WTC11 (cell line): ENCODE measurements around the gene RLN3. TPM values are rescaled to one million over a fixed set of nuclear protein-coding genes. Genes with fewer than 3 reads are reported as not detected.

Experiments used
- ATAC-seq: fragments of 200-7000 bp; cut with Tn5 transposase; 2 replicates; pipeline ENCODE4 v1.10.0; 2021; ENCODE audit warnings: mild to moderate bottlenecking, moderate library complexity
- CTCF ChIA-PET: fragments of 300-600 bp; sonication (Branson Sonifier 250); formaldehyde crosslinking; loops from one replicate; lab custom pipeline; 2021; ENCODE audit warnings: antibody characterized with exemption; lab: Charles Lee
- POLR2A ChIA-PET: fragments of 350-600 bp; sonication (Branson Sonifier 250); formaldehyde crosslinking; loops from one replicate; lab custom pipeline; 2021; ENCODE audit warnings: antibody characterized with exemption; lab: Charles Lee
- DNase-seq: peaks from one replicate; pipeline ENCODE4 v3.0.0; 2021; ENCODE audit warnings: low spot score
- H3K27ac Mint-ChIP-seq: 2 replicates; pipeline ENCODE4 v1.8.0; 2021; ENCODE audit warnings: mixed read lengths
- H3K27me3 Mint-ChIP-seq: 2 replicates; pipeline ENCODE4 v1.8.0; 2021; ENCODE audit warnings: low read depth, mild to moderate bottlenecking, moderate library complexity, mixed read lengths
- H3K36me3 Mint-ChIP-seq: 2 replicates; pipeline ENCODE4 v1.8.0; 2021; ENCODE audit warnings: mixed read lengths
- H3K4me1 Mint-ChIP-seq: 2 replicates; pipeline ENCODE4 v1.8.0; 2022; ENCODE audit warnings: mixed read lengths
- H3K4me3 Mint-ChIP-seq: 2 replicates; pipeline ENCODE4 v1.8.0; 2021; ENCODE audit warnings: mild to moderate bottlenecking, moderate library complexity, mixed read lengths
- H3K9me3 Mint-ChIP-seq: 2 replicates; pipeline ENCODE4 v1.8.0; 2021; ENCODE audit warnings: mixed read lengths
- ESRRA ChIP-seq: sonication (generic); formaldehyde crosslinking; IDR thresholded peaks from 2 replicates; pipeline ENCODE4 v1.8.1; 2022; ENCODE audit warnings: mild to moderate bottlenecking, missing genetic modification reagents, borderline replicate concordance
- FOXP1 ChIP-seq: sonication (generic); formaldehyde crosslinking; IDR thresholded peaks from 2 replicates; pipeline ENCODE4 v1.8.0; 2022; ENCODE audit warnings: missing genetic modification reagents, mild to moderate bottlenecking, moderate library complexity, borderline replicate concordance
- GABPB1 ChIP-seq: sonication (generic); formaldehyde crosslinking; IDR thresholded peaks from 2 replicates; pipeline ENCODE4 v1.8.1; 2023; ENCODE audit warnings: mild to moderate bottlenecking, missing genetic modification reagents
- GRHL2 ChIP-seq: fragments of 250-450 bp; sonication (Bioruptor Pico); IDR thresholded peaks from 2 replicates; pipeline ENCODE4 v1.8.0; 2022; ENCODE audit warnings: mild to moderate bottlenecking, moderate library complexity; ENCODE audit not compliant: insufficient replicate concordance, severe bottlenecking
- GTF2I ChIP-seq: fragments of 250-450 bp; sonication (Bioruptor Pico); conservative IDR thresholded peaks from 2 replicates; pipeline ENCODE4 v1.4.0; 2021; ENCODE audit warnings: mild to moderate bottlenecking
- IRF2 ChIP-seq: sonication (generic); formaldehyde crosslinking; IDR thresholded peaks from 2 replicates; pipeline ENCODE4 v1.8.0; 2022; ENCODE audit warnings: low read depth, missing genetic modification reagents, borderline replicate concordance
- NFATC4 ChIP-seq: fragments of 250-450 bp; sonication (Bioruptor Pico); IDR thresholded peaks from 2 replicates; pipeline ENCODE4 v1.9.0; 2021; ENCODE audit warnings: mild to moderate bottlenecking
- NFE2L1 ChIP-seq: sonication (generic); formaldehyde crosslinking; IDR thresholded peaks from 2 replicates; pipeline ENCODE4 v1.8.1; 2023; ENCODE audit warnings: missing genetic modification reagents
- OVOL2 ChIP-seq: fragments of 250-450 bp; sonication (Bioruptor Pico); IDR thresholded peaks from 2 replicates; pipeline ENCODE4 v1.9.0; 2021; ENCODE audit warnings: mild to moderate bottlenecking, borderline replicate concordance
- SP1 ChIP-seq: sonication (generic); formaldehyde crosslinking; conservative IDR thresholded peaks from 2 replicates; pipeline ENCODE4 v1.8.1; 2022; ENCODE audit warnings: missing genetic modification reagents
- ZNF416 ChIP-seq: fragments of 250-450 bp; sonication (Bioruptor Pico); IDR thresholded peaks from 2 replicates; pipeline ENCODE4 v1.9.0; 2021; ENCODE audit warnings: mild to moderate bottlenecking, inconsistent platforms
- total RNA-seq: library from RNA; stranded (reverse); gene quantifications from 3 replicates; pipeline ENCODE4 v1.2.3, GENCODE V29; 2021
- TF ChIP-seq, protein P1 (sequence below): fragments of 200-600 bp; IDR thresholded peaks from 2 replicates; pipeline ENCODE4 v1.8.0; 2022; ENCODE audit warnings: antibody characterized with exemption
- TF ChIP-seq, protein P2 (sequence below): sonication (generic); formaldehyde crosslinking; IDR thresholded peaks from 2 replicates; pipeline ENCODE4 v1.8.1; 2022; ENCODE audit warnings: mild to moderate bottlenecking, moderate library complexity, missing genetic modification reagents
- TF ChIP-seq, protein P3 (sequence below): sonication (generic); formaldehyde crosslinking; IDR thresholded peaks from 2 replicates; pipeline ENCODE4 v1.8.1; 2023; ENCODE audit warnings: mild to moderate bottlenecking, missing genetic modification reagents
- TF ChIP-seq, protein P4 (sequence below): sonication (generic); formaldehyde crosslinking; IDR thresholded peaks from 2 replicates; pipeline ENCODE4 v1.8.0; 2023; ENCODE audit warnings: missing genetic modification reagents
- TF ChIP-seq, protein P5 (sequence below): sonication (generic); formaldehyde crosslinking; IDR thresholded peaks from 2 replicates; pipeline ENCODE4 v1.8.0; 2022; ENCODE audit warnings: mild to moderate bottlenecking, missing genetic modification reagents
- TF ChIP-seq, protein P6 (sequence below): sonication (generic); formaldehyde crosslinking; IDR thresholded peaks from 2 replicates; pipeline ENCODE4 v1.8.1; 2022; ENCODE audit warnings: missing genetic modification reagents, borderline replicate concordance
- TF ChIP-seq, protein P7 (sequence below): sonication (generic); formaldehyde crosslinking; conservative IDR thresholded peaks from 2 replicates; pipeline ENCODE4 v1.8.1; 2023; ENCODE audit warnings: mild to moderate bottlenecking, low read depth, missing genetic modification reagents, moderate library complexity
- TF ChIP-seq, protein P8 (sequence below): sonication (generic); formaldehyde crosslinking; IDR thresholded peaks from 2 replicates; pipeline ENCODE4 v1.8.0; 2022; ENCODE audit warnings: mild to moderate bottlenecking, missing genetic modification reagents

The RLN3 gene
- total RNA-seq, 1 experiment from 2014 or later: not detected

DNA sequence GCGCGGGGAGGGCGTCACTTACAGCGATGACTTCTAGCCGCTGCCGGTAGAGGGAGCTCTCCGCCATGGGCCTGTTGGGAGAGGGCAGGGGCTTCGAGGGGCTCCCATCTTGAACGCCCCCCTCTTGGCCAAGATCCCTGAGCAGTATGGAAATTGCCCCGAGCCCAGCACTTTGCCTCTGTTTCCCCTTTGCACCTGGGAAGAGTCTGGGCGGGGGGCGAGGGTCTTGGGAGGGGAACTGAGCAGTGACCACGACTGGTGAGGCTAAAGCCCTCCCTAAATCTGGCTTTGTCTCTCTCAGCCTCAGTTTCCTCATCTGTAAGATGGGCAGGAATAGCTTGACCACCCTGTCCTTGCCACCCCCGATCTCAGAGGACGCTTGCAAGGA is 31.1 kb downstream of the RLN3 start:
- no peaks in the 10 kb centered on the region for H3K9me3 Mint-ChIP-seq
- H3K4me1 Mint-ChIP-seq: peaks cover 16% of the 10 kb centered on the region
- ATAC-seq: peak; percentile 50
- H3K36me3 Mint-ChIP-seq: no peaks in the 10 kb centered on the region
- no peak overlapping the region for H3K27ac Mint-ChIP-seq
- ChIA-PET POLR2A (interaction anchor here (0.6 kb wide), 2 partner anchors 51 to 951 kb away, joined by 4 to 6 read pairs; no protein-coding TSS in a partner anchor), CTCF (interaction anchor here (0.6 to 7.8 kb wide), 58 partner anchors 12 to 902 kb away, joined by 3 to 187 read pairs (median 4); partner anchors contain the start of genes ASF1B, C19orf67, CC2D1A and DCAF15)
- peak; percentile 78 for DNase-seq
- TF ChIP-seq, protein P1, sequence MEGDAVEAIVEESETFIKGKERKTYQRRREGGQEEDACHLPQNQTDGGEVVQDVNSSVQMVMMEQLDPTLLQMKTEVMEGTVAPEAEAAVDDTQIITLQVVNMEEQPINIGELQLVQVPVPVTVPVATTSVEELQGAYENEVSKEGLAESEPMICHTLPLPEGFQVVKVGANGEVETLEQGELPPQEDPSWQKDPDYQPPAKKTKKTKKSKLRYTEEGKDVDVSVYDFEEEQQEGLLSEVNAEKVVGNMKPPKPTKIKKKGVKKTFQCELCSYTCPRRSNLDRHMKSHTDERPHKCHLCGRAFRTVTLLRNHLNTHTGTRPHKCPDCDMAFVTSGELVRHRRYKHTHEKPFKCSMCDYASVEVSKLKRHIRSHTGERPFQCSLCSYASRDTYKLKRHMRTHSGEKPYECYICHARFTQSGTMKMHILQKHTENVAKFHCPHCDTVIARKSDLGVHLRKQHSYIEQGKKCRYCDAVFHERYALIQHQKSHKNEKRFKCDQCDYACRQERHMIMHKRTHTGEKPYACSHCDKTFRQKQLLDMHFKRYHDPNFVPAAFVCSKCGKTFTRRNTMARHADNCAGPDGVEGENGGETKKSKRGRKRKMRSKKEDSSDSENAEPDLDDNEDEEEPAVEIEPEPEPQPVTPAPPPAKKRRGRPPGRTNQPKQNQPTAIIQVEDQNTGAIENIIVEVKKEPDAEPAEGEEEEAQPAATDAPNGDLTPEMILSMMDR: peak; percentile 87
- TF ChIP-seq FOXP1 (CRISPR knock-in tag): 0 out of 2 replicates have a peak, but pooled peaks have one; percentile 22
- TF ChIP-seq OVOL2 (CRISPR knock-in tag): no peak
- TF ChIP-seq GTF2I (CRISPR knock-in tag): 0 out of 2 replicates have a peak, but pooled peaks have one; percentile 47
- peaks cover 32% of the 10 kb centered on the region for H3K27me3 Mint-ChIP-seq
- H3K4me3 Mint-ChIP-seq: peak overlapping the region; percentile 86

DNA sequence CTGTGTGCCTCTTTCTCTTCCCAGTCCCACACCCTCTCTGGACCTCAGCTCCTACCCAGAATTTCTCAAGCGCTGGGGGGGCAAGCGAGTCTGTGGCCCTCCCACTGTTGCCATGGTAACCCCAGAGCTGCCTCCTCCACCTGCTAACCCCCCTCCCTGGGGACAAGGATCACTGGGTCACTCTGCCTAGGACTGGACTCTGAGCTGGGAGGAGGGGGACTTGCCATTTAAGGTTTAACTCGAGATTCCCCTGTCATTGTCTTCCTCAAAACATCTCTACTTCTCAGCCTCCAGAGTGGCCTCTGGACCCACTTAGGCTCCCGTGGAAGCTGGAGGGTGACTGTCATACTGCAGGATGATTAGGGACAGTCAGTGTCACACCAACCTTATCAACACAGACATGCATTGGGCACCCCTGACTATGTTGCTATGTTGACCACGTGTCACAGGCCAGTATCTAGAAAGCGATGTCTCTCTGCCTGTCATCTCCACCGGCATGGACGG is 31.8 kb downstream of the RLN3 start:
- CTCF ChIA-PET: interaction anchor here (0.8 to 7.8 kb wide), 26 partner anchors 12 to 347 kb away, joined by 3 to 187 read pairs (median 6); partner anchors contain the start of genes ASF1B, CC2D1A, DCAF15 and IL27RA
- no peak for TF ChIP-seq NFE2L1 (CRISPR knock-in tag)
- TF ChIP-seq IRF2 (CRISPR knock-in tag): no peak
- no peak for TF ChIP-seq SP1 (CRISPR knock-in tag)
- TF ChIP-seq, protein P2, sequence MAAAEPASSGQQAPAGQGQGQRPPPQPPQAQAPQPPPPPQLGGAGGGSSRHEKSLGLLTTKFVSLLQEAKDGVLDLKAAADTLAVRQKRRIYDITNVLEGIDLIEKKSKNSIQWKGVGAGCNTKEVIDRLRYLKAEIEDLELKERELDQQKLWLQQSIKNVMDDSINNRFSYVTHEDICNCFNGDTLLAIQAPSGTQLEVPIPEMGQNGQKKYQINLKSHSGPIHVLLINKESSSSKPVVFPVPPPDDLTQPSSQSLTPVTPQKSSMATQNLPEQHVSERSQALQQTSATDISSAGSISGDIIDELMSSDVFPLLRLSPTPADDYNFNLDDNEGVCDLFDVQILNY (CRISPR knock-in tag): no peak
- no peak for TF ChIP-seq ZNF416 (CRISPR knock-in tag)
- TF ChIP-seq ESRRA (CRISPR knock-in tag): no peak
- no peak for TF ChIP-seq GABPB1 (CRISPR knock-in tag)
- no peak for TF ChIP-seq NFATC4 (CRISPR knock-in tag)
- TF ChIP-seq GRHL2 (CRISPR knock-in tag): no peak
- TF ChIP-seq, protein P3, sequence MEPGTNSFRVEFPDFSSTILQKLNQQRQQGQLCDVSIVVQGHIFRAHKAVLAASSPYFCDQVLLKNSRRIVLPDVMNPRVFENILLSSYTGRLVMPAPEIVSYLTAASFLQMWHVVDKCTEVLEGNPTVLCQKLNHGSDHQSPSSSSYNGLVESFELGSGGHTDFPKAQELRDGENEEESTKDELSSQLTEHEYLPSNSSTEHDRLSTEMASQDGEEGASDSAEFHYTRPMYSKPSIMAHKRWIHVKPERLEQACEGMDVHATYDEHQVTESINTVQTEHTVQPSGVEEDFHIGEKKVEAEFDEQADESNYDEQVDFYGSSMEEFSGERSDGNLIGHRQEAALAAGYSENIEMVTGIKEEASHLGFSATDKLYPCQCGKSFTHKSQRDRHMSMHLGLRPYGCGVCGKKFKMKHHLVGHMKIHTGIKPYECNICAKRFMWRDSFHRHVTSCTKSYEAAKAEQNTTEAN (CRISPR knock-in tag): no peak
- TF ChIP-seq, protein P4, sequence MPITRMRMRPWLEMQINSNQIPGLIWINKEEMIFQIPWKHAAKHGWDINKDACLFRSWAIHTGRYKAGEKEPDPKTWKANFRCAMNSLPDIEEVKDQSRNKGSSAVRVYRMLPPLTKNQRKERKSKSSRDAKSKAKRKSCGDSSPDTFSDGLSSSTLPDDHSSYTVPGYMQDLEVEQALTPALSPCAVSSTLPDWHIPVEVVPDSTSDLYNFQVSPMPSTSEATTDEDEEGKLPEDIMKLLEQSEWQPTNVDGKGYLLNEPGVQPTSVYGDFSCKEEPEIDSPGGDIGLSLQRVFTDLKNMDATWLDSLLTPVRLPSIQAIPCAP (CRISPR knock-in tag): no peak
- TF ChIP-seq, protein P5, sequence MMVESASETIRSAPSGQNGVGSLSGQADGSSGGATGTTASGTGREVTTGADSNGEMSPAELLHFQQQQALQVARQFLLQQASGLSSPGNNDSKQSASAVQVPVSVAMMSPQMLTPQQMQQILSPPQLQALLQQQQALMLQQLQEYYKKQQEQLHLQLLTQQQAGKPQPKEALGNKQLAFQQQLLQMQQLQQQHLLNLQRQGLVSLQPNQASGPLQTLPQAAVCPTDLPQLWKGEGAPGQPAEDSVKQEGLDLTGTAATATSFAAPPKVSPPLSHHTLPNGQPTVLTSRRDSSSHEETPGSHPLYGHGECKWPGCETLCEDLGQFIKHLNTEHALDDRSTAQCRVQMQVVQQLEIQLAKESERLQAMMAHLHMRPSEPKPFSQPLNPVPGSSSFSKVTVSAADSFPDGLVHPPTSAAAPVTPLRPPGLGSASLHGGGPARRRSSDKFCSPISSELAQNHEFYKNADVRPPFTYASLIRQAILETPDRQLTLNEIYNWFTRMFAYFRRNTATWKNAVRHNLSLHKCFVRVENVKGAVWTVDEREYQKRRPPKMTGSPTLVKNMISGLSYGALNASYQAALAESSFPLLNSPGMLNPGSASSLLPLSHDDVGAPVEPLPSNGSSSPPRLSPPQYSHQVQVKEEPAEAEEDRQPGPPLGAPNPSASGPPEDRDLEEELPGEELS (CRISPR knock-in tag): no peak
- TF ChIP-seq, protein P6, sequence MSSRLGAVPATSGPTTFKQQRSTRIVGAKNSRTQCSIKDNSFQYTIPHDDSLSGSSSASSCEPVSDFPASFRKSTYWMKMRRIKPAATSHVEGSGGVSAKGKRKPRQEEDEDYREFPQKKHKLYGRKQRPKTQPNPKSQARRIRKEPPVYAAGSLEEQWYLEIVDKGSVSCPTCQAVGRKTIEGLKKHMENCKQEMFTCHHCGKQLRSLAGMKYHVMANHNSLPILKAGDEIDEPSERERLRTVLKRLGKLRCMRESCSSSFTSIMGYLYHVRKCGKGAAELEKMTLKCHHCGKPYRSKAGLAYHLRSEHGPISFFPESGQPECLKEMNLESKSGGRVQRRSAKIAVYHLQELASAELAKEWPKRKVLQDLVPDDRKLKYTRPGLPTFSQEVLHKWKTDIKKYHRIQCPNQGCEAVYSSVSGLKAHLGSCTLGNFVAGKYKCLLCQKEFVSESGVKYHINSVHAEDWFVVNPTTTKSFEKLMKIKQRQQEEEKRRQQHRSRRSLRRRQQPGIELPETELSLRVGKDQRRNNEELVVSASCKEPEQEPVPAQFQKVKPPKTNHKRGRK (CRISPR knock-in tag): no peak
- TF ChIP-seq, protein P7, sequence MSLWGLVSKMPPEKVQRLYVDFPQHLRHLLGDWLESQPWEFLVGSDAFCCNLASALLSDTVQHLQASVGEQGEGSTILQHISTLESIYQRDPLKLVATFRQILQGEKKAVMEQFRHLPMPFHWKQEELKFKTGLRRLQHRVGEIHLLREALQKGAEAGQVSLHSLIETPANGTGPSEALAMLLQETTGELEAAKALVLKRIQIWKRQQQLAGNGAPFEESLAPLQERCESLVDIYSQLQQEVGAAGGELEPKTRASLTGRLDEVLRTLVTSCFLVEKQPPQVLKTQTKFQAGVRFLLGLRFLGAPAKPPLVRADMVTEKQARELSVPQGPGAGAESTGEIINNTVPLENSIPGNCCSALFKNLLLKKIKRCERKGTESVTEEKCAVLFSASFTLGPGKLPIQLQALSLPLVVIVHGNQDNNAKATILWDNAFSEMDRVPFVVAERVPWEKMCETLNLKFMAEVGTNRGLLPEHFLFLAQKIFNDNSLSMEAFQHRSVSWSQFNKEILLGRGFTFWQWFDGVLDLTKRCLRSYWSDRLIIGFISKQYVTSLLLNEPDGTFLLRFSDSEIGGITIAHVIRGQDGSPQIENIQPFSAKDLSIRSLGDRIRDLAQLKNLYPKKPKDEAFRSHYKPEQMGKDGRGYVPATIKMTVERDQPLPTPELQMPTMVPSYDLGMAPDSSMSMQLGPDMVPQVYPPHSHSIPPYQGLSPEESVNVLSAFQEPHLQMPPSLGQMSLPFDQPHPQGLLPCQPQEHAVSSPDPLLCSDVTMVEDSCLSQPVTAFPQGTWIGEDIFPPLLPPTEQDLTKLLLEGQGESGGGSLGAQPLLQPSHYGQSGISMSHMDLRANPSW (CRISPR knock-in tag): no peak
- TF ChIP-seq, protein P8, sequence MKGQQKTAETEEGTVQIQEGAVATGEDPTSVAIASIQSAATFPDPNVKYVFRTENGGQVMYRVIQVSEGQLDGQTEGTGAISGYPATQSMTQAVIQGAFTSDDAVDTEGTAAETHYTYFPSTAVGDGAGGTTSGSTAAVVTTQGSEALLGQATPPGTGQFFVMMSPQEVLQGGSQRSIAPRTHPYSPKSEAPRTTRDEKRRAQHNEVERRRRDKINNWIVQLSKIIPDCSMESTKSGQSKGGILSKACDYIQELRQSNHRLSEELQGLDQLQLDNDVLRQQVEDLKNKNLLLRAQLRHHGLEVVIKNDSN: no peak
- DNase-seq: no peak
- H3K27me3 Mint-ChIP-seq: peaks cover 32% of the 10 kb centered on the region
- peaks cover 16% of the 10 kb centered on the region for H3K4me1 Mint-ChIP-seq
- H3K27ac Mint-ChIP-seq: no peak overlapping the region
- no peaks in the 10 kb centered on the region for H3K36me3 Mint-ChIP-seq
- H3K9me3 Mint-ChIP-seq: no peaks in the 10 kb centered on the region
- H3K4me3 Mint-ChIP-seq: no peak overlapping the region
- POLR2A ChIA-PET: no interaction called here
- ATAC-seq: no peak
